K562 (cell line): Measurements from ENCODE around the gene ZFAND3. TPM values are rescaled to one million over a fixed set of nuclear protein-coding genes. Genes with fewer than 3 reads are reported as not detected.

ENCODE experiments used
- ATAC-seq: fragments of 200-7000 bp; cut with Tn5 transposase; 3 replicates; pipeline ENCODE4 v1.9.1; 2020; ENCODE audit warnings: moderate library complexity
- BruUV-seq: library from RNA; stranded (reverse); fragments of 400-500 nt; replicated peaks from 2 replicates; lab custom pipeline; 2021; lab: Mats Ljungman, UMichigan
- CTCF ChIA-PET: fragments of 300-600 bp; formaldehyde crosslinking; extraction: SDS; loops from one replicate; lab custom pipeline; 2021; ENCODE audit warnings: low intra/inter-chr PET ratio; lab: Yijun Ruan, JAX
- POLR2A ChIA-PET: fragments of 300-600, 350-650 bp; sonication (Branson Sonifier 250); formaldehyde crosslinking; extraction: SDS; loops from one replicate; lab custom pipeline; 2021; ENCODE audit warnings: antibody characterized with exemption, inconsistent platforms; lab: Yijun Ruan, JAX
- DNase-seq, 4 experiments: peaks; one replicate each; pipeline versions ENCODE4 v3.0.0 to v3.0.0-alpha.2; 2011 to 2018; ENCODE audit warnings: low spot score in 3 of 4, mixed read lengths in 3 of 4; ENCODE audit errors: extremely low read depth in 1 of 4
- FAIRE-seq: peaks from 2 replicates; lab custom pipeline; 2011; peaks lifted over from hg19 to GRCh38; lab: Jason Lieb, UNC
- H2AFZ ChIP-seq: 2 replicates; pipeline ENCODE4 v1.6.0; 2011; ENCODE audit warnings: low read depth, low read length, control low read depth, inconsistent platforms
- H3K27ac ChIP-seq: fragments of 200-600 bp; 3 replicates; pipeline ENCODE4 v1.8.0; 2011; ENCODE audit warnings: low read depth, mild to moderate bottlenecking, control low read depth, inconsistent platforms, low read length, moderate library complexity, mixed read lengths; ENCODE audit errors: extremely low read depth
- H3K27me3 ChIP-seq, 2 experiments: fragments of 300-600 bp in 1 of 2; 2 replicates in 1 of 2; 3 replicates in 1 of 2; pipeline versions ENCODE4 v1.6.0 to v1.8.0; 2011; ENCODE audit warnings: inconsistent platforms in 2 of 2, low read length in 2 of 2, mild to moderate bottlenecking in 1 of 2, mixed read lengths in 1 of 2, moderate library complexity in 1 of 2; ENCODE audit not compliant: control insufficient read depth in 2 of 2, insufficient read depth in 2 of 2
- H3K36me3 ChIP-seq: fragments of 300-600 bp; 3 replicates; pipeline ENCODE4 v1.8.0; 2011; ENCODE audit warnings: mild to moderate bottlenecking, low read length, inconsistent platforms; ENCODE audit not compliant: control insufficient read depth, insufficient read depth
- H3K4me1 ChIP-seq, 2 experiments: fragments of 200-600 bp in 1 of 2; replicated peaks in 1 of 2; 2 replicates in 1 of 2; 3 replicates in 1 of 2; pipeline versions ENCODE4 v1.5.1 to v1.8.0; 2011; ENCODE audit warnings: inconsistent platforms in 2 of 2, low read length in 2 of 2, mild to moderate bottlenecking in 1 of 2, mixed read lengths in 1 of 2, moderate library complexity in 1 of 2; ENCODE audit not compliant: control insufficient read depth in 2 of 2, insufficient read depth in 2 of 2
- H3K4me2 ChIP-seq: 2 replicates; pipeline ENCODE4 v1.6.1; 2011; ENCODE audit warnings: low read length, control low read depth, inconsistent platforms, mixed read lengths; ENCODE audit not compliant: insufficient read depth
- H3K4me3 ChIP-seq: fragments of 200-600 bp; sonication (generic), shearing (Covaris generic); 2 replicates; pipeline ENCODE4 v1.5.1; 2016; ENCODE audit warnings: control low read depth, inconsistent platforms
- H3K79me2 ChIP-seq: fragments of 200-600 bp; 3 replicates; pipeline ENCODE4 v1.8.0; 2011; ENCODE audit warnings: low read length, inconsistent platforms; ENCODE audit not compliant: control insufficient read depth, insufficient read depth
- H3K9ac ChIP-seq, 2 experiments: 2 replicates each; pipeline versions ENCODE4 v1.6.0 to v1.6.1; 2011; ENCODE audit warnings: low read depth in 2 of 2, low read length in 2 of 2, control low read depth in 1 of 2, inconsistent platforms in 1 of 2, mild to moderate bottlenecking in 1 of 2, mixed read lengths in 1 of 2; ENCODE audit not compliant: insufficient read depth in 1 of 2
- H3K9me1 ChIP-seq: one replicate; pipeline ENCODE4 v1.6.0; 2011; ENCODE audit warnings: inconsistent platforms, mild to moderate bottlenecking, low read length, moderate library complexity; ENCODE audit not compliant: control insufficient read depth, insufficient read depth
- H3K9me3 ChIP-seq: replicated peaks from 2 replicates; pipeline ENCODE4 v1.5.1; 2011; ENCODE audit warnings: low read depth, low read length, inconsistent platforms; ENCODE audit not compliant: control insufficient read depth, insufficient read depth
- H4K20me1 ChIP-seq: replicated peaks from 2 replicates; pipeline ENCODE4 v1.6.1; 2011; ENCODE audit warnings: low read length, inconsistent platforms, mixed read lengths; ENCODE audit not compliant: control insufficient read depth, insufficient read depth
- NR3C1 ChIP-seq: sonication (generic); formaldehyde crosslinking; IDR thresholded peaks from 2 replicates; pipeline ENCODE4 v1.8.1; 2022; ENCODE audit warnings: missing genetic modification reagents
- SMARCC2 ChIP-seq: fragments of 450-650 bp; IDR thresholded peaks from 2 replicates; pipeline ENCODE4 v1.6.1; 2017; ENCODE audit warnings: antibody characterized with exemption, moderate library complexity, mild to moderate bottlenecking, low read depth
- ZHX1 ChIP-seq: fragments of 150-350 bp; conservative IDR thresholded peaks from 2 replicates; pipeline ENCODE4 v1.6.1; 2014; ENCODE audit warnings: low read length
- ZKSCAN1 ChIP-seq: fragments of 150-350 bp; IDR thresholded peaks from 2 replicates; pipeline ENCODE4 v1.6.1; 2016; ENCODE audit warnings: low read depth, low read length
- WGBS: fragments of 100-300 bp; shearing (Covaris generic); methylation state at CpG from one replicate; pipeline ENCODE4 v1.1.6; 2016; ENCODE audit warnings: low coverage, mixed read lengths; ENCODE audit not compliant: insufficient coverage; ENCODE audit errors: missing lambda C conversion rate; 5-methylcytosine and 5-hydroxymethylcytosine counted together
- in situ Hi-C: fragments of 300-500 bp; cut with MboI; formaldehyde crosslinking; loops from 4 replicates; pipeline ENCODE4 v1.15.0; 2018; ENCODE audit warnings: inconsistent platforms, mixed read lengths
- intact Hi-C: fragments of 100-400 bp; cut with micrococcal nuclease; formaldehyde crosslinking; loops from 2 replicates; pipeline ENCODE4 v1.14.2; 2022
- polyA plus RNA-seq, 8 experiments: library from polyadenylated mRNA; depleted of rRNA in 4 of 8; stranded (reverse) in 5 of 8; unstranded in 3 of 8; fragments of >200 nt; fragmentation: Nextera tagmentation in 2 of 8; fragmentation: Illumina TruSeq in 1 of 8; extraction: Ambion mirVana in 2 of 8; extraction: Trizol in 1 of 8; gene quantifications; 2 replicates each; pipeline versions ENCODE4 v1.2.1 to v1.2.3, GENCODE V29; 2011 to 2014; ENCODE audit warnings: inconsistent platforms in 1 of 8, missing spikeins in 1 of 8
- total RNA-seq, 7 experiments: library from RNA; depleted of rRNA in 6 of 7; stranded (reverse); fragments of >200 nt in 6 of 7; fragmentation: Illumina TruSeq in 2 of 7; extraction: Trizol in 2 of 7; gene quantifications; 2 replicates each; pipeline versions ENCODE4 v1.2.1 to v1.2.3, GENCODE V29; 2011 to 2021; ENCODE audit warnings: low replicate concordance in 1 of 7
- TF ChIP-seq, protein P1 (sequence below): fragments of 200-800 bp; sonication (Bioruptor generic); IDR thresholded peaks from 2 replicates; pipeline ENCODE4 v1.6.1; 2016; ENCODE audit warnings: missing genetic modification characterization, missing compliant biosample characterization

Gene ZFAND3
- total and polyA plus RNA-seq, 9 of the 15 experiments (the other 6 are each of a cell fraction or from before 2014, with no cell fraction given): 0.81 to 26.6 (median 11.8) TPM

DNA sequence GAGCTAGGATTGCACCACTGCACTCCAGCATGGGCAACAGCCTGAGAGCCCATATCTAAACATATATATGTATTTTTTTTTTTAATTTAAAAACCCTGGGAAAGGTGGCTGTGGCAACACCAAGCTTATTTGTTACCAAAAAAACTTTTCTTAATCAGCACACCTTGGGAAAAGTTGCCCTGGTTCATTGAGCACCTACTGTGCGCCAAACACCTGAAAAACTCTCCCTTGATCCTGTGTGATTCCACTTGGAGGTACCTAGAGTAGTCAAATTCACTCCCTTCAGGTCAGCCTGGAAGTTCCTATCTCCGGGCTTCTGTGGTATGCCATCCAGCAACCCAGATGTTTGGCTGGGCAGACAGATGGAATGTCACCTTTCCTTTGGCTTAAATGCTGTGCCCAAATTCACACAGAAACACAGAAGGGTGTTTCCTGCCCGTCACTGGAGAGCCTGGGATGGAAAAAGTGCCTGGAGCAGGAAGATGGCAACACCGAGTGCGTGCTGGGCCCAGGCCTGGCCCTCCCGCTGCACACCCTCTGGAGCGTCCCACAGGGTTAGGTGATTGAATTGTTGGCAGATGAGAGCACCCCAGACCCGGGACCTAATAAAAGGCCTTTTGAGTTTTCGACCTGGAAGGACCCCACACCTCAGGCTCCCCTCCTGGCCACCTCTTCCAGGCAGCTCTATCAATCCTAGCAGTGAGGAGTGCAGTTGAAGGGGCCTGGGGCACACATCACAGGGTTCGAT, 337.5 kb downstream of the ZFAND3 start:
- peaks cover 0 to 6% of the 10 kb centered on the region in 2 experiments; a peak in 1 of 5 replicates for H3K4me1 ChIP-seq
- ChIA-PET POLR2A (interaction anchor here (0.6 to 1.3 kb wide), 3 partner anchors 8 to 38 kb away, joined by 4 to 7 read pairs (median 5); no protein-coding TSS in a partner anchor), CTCF (no interaction called here)
- H3K9me3 ChIP-seq: no peaks in the 10 kb centered on the region
- no TSS peak for BruUV-seq
- ATAC-seq (no peak), DNase-seq (no peak), FAIRE-seq (no peak)
- H2AFZ ChIP-seq: no peak overlapping the region
- H3K79me2 ChIP-seq: no peaks in the 10 kb centered on the region
- no peak overlapping the region for H3K9ac ChIP-seq
- no peak overlapping the region for H3K27ac ChIP-seq
- peaks cover 0 to 7% of the 10 kb centered on the region in 2 experiments; a peak in 1 of 5 replicates for H3K27me3 ChIP-seq
- H4K20me1 ChIP-seq: peaks cover 7% of the 10 kb centered on the region; the same call in 1 of the 2 replicates
- no peaks in the 10 kb centered on the region for H3K9me1 ChIP-seq
- in situ Hi-C loops: no loop called here
- H3K4me2 ChIP-seq: no peak overlapping the region
- TF ChIP-seq, protein P1, sequence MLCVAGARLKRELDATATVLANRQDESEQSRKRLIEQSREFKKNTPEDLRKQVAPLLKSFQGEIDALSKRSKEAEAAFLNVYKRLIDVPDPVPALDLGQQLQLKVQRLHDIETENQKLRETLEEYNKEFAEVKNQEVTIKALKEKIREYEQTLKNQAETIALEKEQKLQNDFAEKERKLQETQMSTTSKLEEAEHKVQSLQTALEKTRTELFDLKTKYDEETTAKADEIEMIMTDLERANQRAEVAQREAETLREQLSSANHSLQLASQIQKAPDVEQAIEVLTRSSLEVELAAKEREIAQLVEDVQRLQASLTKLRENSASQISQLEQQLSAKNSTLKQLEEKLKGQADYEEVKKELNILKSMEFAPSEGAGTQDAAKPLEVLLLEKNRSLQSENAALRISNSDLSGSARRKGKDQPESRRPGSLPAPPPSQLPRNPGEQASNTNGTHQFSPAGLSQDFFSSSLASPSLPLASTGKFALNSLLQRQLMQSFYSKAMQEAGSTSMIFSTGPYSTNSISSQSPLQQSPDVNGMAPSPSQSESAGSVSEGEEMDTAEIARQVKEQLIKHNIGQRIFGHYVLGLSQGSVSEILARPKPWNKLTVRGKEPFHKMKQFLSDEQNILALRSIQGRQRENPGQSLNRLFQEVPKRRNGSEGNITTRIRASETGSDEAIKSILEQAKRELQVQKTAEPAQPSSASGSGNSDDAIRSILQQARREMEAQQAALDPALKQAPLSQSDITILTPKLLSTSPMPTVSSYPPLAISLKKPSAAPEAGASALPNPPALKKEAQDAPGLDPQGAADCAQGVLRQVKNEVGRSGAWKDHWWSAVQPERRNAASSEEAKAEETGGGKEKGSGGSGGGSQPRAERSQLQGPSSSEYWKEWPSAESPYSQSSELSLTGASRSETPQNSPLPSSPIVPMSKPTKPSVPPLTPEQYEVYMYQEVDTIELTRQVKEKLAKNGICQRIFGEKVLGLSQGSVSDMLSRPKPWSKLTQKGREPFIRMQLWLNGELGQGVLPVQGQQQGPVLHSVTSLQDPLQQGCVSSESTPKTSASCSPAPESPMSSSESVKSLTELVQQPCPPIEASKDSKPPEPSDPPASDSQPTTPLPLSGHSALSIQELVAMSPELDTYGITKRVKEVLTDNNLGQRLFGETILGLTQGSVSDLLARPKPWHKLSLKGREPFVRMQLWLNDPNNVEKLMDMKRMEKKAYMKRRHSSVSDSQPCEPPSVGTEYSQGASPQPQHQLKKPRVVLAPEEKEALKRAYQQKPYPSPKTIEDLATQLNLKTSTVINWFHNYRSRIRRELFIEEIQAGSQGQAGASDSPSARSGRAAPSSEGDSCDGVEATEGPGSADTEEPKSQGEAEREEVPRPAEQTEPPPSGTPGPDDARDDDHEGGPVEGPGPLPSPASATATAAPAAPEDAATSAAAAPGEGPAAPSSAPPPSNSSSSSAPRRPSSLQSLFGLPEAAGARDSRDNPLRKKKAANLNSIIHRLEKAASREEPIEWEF (CRISPR knock-in tag): no peak
- TF ChIP-seq ZHX1: no peak
- peak; percentile 92 for TF ChIP-seq ZKSCAN1
- no peak for TF ChIP-seq SMARCC2
- no peak for TF ChIP-seq NR3C1 (CRISPR knock-in tag)
- intact Hi-C loops: no loop called here
- no peak overlapping the region for H3K4me3 ChIP-seq
- WGBS: 44% methylated on average over 10 of the region's 10 CpGs
- no peaks in the 10 kb centered on the region for H3K36me3 ChIP-seq
